Glutamatergic neuron (in vitro differentiated cells): ENCODE data around the gene EFEMP2. TPM values are rescaled to one million over a fixed set of nuclear protein-coding genes. Genes with fewer than 3 reads are reported as not detected.

Experiments
- DNase-seq: peaks from one replicate; pipeline ENCODE4 v3.0.0; 2022
- H3K27ac Mint-ChIP-seq: one replicate; pipeline ENCODE4 v1.8.0; 2020; ENCODE audit warnings: mild to moderate bottlenecking, mixed read lengths, inconsistent platforms; ENCODE audit not compliant: unreplicated experiment
- H3K27me3 Mint-ChIP-seq: one replicate; pipeline ENCODE4 v1.8.0; 2020; ENCODE audit warnings: mild to moderate bottlenecking, moderate library complexity, mixed read lengths, inconsistent platforms; ENCODE audit not compliant: unreplicated experiment
- H3K36me3 Mint-ChIP-seq: one replicate; pipeline ENCODE4 v1.8.0; 2020; ENCODE audit warnings: mild to moderate bottlenecking, mixed read lengths, inconsistent platforms; ENCODE audit not compliant: unreplicated experiment
- H3K4me1 Mint-ChIP-seq: one replicate; pipeline ENCODE4 v1.8.0; 2020; ENCODE audit warnings: mild to moderate bottlenecking, low read depth, mixed read lengths, inconsistent platforms; ENCODE audit not compliant: unreplicated experiment
- H3K4me3 Mint-ChIP-seq: one replicate; pipeline ENCODE4 v1.8.0; 2020; ENCODE audit warnings: mild to moderate bottlenecking, mixed read lengths, inconsistent platforms; ENCODE audit not compliant: unreplicated experiment
- H3K9me3 Mint-ChIP-seq: one replicate; pipeline ENCODE4 v1.8.0; 2020; ENCODE audit warnings: mild to moderate bottlenecking, moderate library complexity, mixed read lengths, inconsistent platforms; ENCODE audit not compliant: unreplicated experiment
- CTCF ChIP-seq: fragments of 200-600 bp; sonication (generic); IDR thresholded peaks from one replicate; pipeline ENCODE4 v1.5.0; 2021; ENCODE audit not compliant: partially characterized antibody, unreplicated experiment
- total RNA-seq: library from RNA; stranded (reverse); fragmentation: NEBNext Ultra II Directional; extraction: Animal tissue kit (Norgen Biotek cat#: 25700); gene quantifications from one replicate; pipeline ENCODE4 v1.2.1, GENCODE V29; 2021; ENCODE audit not compliant: unreplicated experiment

Gene EFEMP2
- total RNA-seq, 1 donor from 2014 or later: 16.3 TPM

GRCh38 chr11:65861533-65862183 lies 10.9 kb downstream of the EFEMP2 start:
- peak overlapping the region; percentile 93 for H3K4me3 Mint-ChIP-seq
- H3K27ac Mint-ChIP-seq: peak overlapping the region; percentile 83
- peaks cover 4% of the 10 kb centered on the region for H3K36me3 Mint-ChIP-seq
- peaks cover 32% of the 10 kb centered on the region for H3K27me3 Mint-ChIP-seq
- H3K4me1 Mint-ChIP-seq: peaks cover 3% of the 10 kb centered on the region
- H3K9me3 Mint-ChIP-seq: peaks cover 27% of the 10 kb centered on the region
- DNase-seq: no peak
- TF ChIP-seq CTCF: no peak

- no peak for TF ChIP-seq CTCF
- peak overlapping the region; percentile 93 for H3K4me3 Mint-ChIP-seq
- no peak for DNase-seq
- H3K27me3 Mint-ChIP-seq: peaks cover 37% of the 10 kb centered on the region
- peaks cover 8% of the 10 kb centered on the region for H3K4me1 Mint-ChIP-seq
- H3K9me3 Mint-ChIP-seq: peaks cover 32% of the 10 kb centered on the region
- H3K27ac Mint-ChIP-seq: peak overlapping the region; percentile 83
- peaks cover 4% of the 10 kb centered on the region for H3K36me3 Mint-ChIP-seq
Observed at GRCh38 chr11:65861165-65861505, 11.5 kb downstream of the EFEMP2 start.

- peak; percentile 83 for TF ChIP-seq CTCF
- peak within 1 kb of the TSS; percentile 98 for H3K4me3 Mint-ChIP-seq
- H3K4me1 Mint-ChIP-seq: peaks cover 10% of the 10 kb centered on the region
- peaks cover 35% of the 10 kb centered on the region for H3K9me3 Mint-ChIP-seq
- DNase-seq: peak; percentile 98
- H3K27ac Mint-ChIP-seq: peak within 1 kb of the TSS; percentile 99
- peaks cover 41% of the 10 kb centered on the region for H3K27me3 Mint-ChIP-seq
- peaks cover 4% of the 10 kb centered on the region for H3K36me3 Mint-ChIP-seq
Observed at GRCh38 chr11:65860278-65861164, 12.1 kb downstream of the EFEMP2 start, which contains the start of gene MUS81. Gene MUS81 (plus strand): TSS chr11:65860433. CDS start chr11:65860754, 321 bp downstream.

- peaks cover 11% of the 10 kb centered on the region for H3K4me1 Mint-ChIP-seq
- no peak for DNase-seq
- peaks cover 4% of the 10 kb centered on the region for H3K36me3 Mint-ChIP-seq
- peak overlapping the region; percentile 99 for H3K27ac Mint-ChIP-seq
- peak overlapping the region; percentile 98 for H3K4me3 Mint-ChIP-seq
- TF ChIP-seq CTCF: no peak
- H3K27me3 Mint-ChIP-seq: peaks cover 36% of the 10 kb centered on the region
- H3K9me3 Mint-ChIP-seq: peaks cover 35% of the 10 kb centered on the region
Observed at GRCh38 chr11:65859812-65860277, 12.8 kb downstream of the EFEMP2 start.
